Measurements from ENCODE around the gene RECQL5. TPM values are rescaled to one million over a fixed set of nuclear protein-coding genes. Genes with fewer than 3 reads are reported as not detected.

RECQL5 gene
- total RNA-seq, 4 donors from 2014 or later: 26.3 to 85.0 (median 44.1) TPM

GRCh38 chr17:75603123-75603522 lies 63.8 kb downstream of the RECQL5 start:
- H3K27ac ChIP-seq: peak overlapping the region in 2 of 4 donors; percentile 61 to 76
- no peak for DNase-seq
- H3K9me3 ChIP-seq: no peaks in the 10 kb centered on the region
- peaks cover 0 to 12% (median 2%) of the 10 kb centered on the region in 4 donors for H3K4me1 ChIP-seq
- no peaks in the 10 kb centered on the region for H3K36me3 ChIP-seq
- no peak overlapping the region for H3K4me3 ChIP-seq
- TF ChIP-seq CTCF (IDR thresholded peaks at IDR 0.05) (no peak), POLR2A (IDR thresholded peaks at IDR 0.05) (no peak)
- no peaks in the 10 kb centered on the region for H3K27me3 ChIP-seq

- DNase-seq: no peak
- no peak overlapping the region for H3K4me3 ChIP-seq
- TF ChIP-seq CTCF (IDR thresholded peaks at IDR 0.05): no peak
- TF ChIP-seq POLR2A (IDR thresholded peaks at IDR 0.05): no peak
- no peaks in the 10 kb centered on the region for H3K36me3 ChIP-seq
- H3K27me3 ChIP-seq: no peaks in the 10 kb centered on the region
- H3K4me1 ChIP-seq: peaks cover 0 to 12% (median 2%) of the 10 kb centered on the region in 4 donors
- H3K9me3 ChIP-seq: no peaks in the 10 kb centered on the region
- H3K27ac ChIP-seq: peak overlapping the region in 1 of 4 donors; percentile 76
These were observed 64.3 kb downstream of the RECQL5 start for GRCh38 chr17:75602644-75603043.

- Histone ChIP-seq H3K27ac (peak overlapping the region in 2 of 4 donors; percentile 18 to 76), H3K36me3 (no peaks in the 10 kb centered on the region), H3K4me3 (no peak overlapping the region), H3K27me3 (no peaks in the 10 kb centered on the region), H3K9me3 (no peaks in the 10 kb centered on the region), H3K4me1 (peaks cover 0 to 12% (median 2%) of the 10 kb centered on the region in 4 donors)
- peak; percentile 61 to 89 (median 88) for DNase-seq
- TF ChIP-seq POLR2A (IDR thresholded peaks at IDR 0.05): peak in 1 of 2 donors; percentile 53
- TF ChIP-seq CTCF (IDR thresholded peaks at IDR 0.05): peak in 5 of 6 experiments; percentile 62 to 96 (median 93)
These were observed 65.6 kb downstream of the RECQL5 start for GRCh38 chr17:75601057-75601987.

- no peak for DNase-seq
- Histone ChIP-seq H3K27ac (no peak overlapping the region), H3K36me3 (no peaks in the 10 kb centered on the region), H3K9me3 (no peaks in the 10 kb centered on the region), H3K27me3 (no peaks in the 10 kb centered on the region), H3K4me3 (no peak overlapping the region), H3K4me1 (peaks cover 0 to under 1% (median 0%) of the 10 kb centered on the region in 4 donors)
- TF ChIP-seq POLR2A (IDR thresholded peaks at IDR 0.05) (no peak), CTCF (IDR thresholded peaks at IDR 0.05) (no peak)
These were observed 70.5 kb downstream of the RECQL5 start for GRCh38 chr17:75596320-75597087.

GRCh38 chr17:75595920-75596313 lies 71.0 kb downstream of the RECQL5 start:
- H3K4me3 ChIP-seq: no peak overlapping the region
- no peaks in the 10 kb centered on the region for H3K4me1 ChIP-seq
- H3K9me3 ChIP-seq: no peaks in the 10 kb centered on the region
- H3K36me3 ChIP-seq: no peaks in the 10 kb centered on the region
- TF ChIP-seq POLR2A (IDR thresholded peaks at IDR 0.05): no peak
- no peak for TF ChIP-seq CTCF (IDR thresholded peaks at IDR 0.05)
- DNase-seq: no peak
- no peaks in the 10 kb centered on the region for H3K27me3 ChIP-seq
- no peak overlapping the region for H3K27ac ChIP-seq
